SIG-M5 treated with dmso at 0.1 percent for 504 hours (cell line): ENCODE results near the gene DCAF7.

ENCODE experiments used
- DNase-seq: peaks from one replicate; lab custom pipeline; 2025; ENCODE audit not compliant: unreplicated experiment; lab: John Stamatoyannopoulos, UW

DCAF7 gene

DNA sequence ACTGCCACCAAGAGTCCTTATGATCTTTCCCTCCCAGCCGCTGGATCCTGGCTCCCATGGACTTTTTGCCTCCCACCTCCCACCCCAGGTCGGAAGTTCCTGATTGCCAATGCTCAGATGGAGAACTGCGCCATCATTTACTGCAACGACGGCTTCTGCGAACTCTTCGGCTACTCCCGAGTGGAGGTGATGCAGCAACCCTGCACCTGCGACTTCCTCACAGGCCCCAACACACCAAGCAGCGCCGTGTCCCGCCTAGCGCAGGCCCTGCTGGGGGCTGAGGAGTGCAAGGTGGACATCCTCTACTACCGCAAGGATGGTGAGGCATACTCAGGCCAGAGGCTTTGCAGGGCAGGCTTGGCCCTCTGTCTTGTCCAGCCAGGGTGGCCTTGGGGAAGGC, 26.2 kb upstream of the DCAF7 start:
- DNase-seq: no peak

- DNase-seq: no peak
Measured at GRCh38 chr17:63525190-63525946, 24.9 kb upstream of the DCAF7 start.

DNA sequence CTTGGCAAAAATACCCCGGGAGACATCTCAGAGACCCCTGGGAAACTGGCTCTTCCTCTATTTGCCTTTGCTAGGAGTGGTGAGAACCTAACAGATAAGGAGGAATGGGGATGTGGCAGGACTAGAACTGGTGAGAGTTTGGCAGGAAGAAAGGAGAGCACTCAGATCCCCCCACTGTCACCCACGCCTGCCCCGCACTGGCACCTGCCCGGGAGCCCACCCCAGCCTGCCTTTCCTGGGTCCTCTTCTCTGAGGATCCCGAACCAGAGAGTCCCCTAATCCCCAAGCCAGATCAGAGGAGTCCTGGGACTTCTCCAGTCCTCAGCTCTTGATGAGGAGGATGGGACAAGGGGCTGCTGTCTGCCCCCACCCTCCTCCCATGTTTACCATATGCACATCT, 23.4 kb upstream of the DCAF7 start:
- no peak for DNase-seq

DNA sequence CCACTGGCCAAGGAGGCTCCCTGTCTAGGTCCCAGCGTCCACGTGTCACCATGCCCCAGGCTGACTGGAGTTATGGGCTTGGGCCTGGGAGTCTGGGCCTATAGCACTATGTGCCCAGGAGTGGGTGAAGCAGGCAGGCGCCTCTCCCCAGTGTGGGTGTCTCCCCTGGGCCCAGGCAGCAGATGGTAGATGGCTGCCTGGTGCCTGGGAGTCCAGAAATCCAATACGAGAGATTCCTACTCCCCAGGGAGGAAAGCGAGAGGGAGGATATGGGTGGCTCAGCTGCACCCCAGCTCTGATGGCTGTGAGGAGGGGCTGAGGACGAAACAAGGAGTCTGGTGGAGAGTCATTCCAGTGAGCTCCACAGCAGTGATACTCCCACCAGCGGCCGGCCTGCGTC, 22.1 kb upstream of the DCAF7 start:
- DNase-seq: no peak

GRCh38 chr17:63529711-63530556, 20.3 kb upstream of the DCAF7 start:
- DNase-seq: no peak

DNA sequence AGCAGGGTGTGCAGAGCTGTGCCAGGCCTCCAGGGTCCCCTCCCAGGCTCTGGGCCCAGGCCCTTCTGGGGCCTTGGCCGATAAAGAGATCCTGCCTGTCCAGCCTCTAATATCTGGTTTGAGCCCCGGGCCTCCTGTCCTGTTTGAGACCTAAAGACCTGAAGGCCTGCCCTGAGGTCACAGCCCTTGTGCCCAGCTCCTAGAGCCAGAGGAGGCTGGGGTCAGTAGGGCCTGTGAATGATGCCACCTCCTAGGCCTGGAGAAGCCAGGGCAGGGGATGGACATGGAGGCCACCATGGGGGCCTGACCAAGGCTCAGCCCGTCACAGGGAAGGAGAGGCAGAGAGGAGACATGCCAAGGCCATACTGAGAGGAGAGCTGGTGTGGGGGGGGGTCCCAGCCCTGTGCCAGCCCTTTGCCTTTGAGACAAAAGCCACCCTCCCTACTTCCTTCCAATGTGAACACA, 19.7 kb upstream of the DCAF7 start:
- DNase-seq: no peak

DNA sequence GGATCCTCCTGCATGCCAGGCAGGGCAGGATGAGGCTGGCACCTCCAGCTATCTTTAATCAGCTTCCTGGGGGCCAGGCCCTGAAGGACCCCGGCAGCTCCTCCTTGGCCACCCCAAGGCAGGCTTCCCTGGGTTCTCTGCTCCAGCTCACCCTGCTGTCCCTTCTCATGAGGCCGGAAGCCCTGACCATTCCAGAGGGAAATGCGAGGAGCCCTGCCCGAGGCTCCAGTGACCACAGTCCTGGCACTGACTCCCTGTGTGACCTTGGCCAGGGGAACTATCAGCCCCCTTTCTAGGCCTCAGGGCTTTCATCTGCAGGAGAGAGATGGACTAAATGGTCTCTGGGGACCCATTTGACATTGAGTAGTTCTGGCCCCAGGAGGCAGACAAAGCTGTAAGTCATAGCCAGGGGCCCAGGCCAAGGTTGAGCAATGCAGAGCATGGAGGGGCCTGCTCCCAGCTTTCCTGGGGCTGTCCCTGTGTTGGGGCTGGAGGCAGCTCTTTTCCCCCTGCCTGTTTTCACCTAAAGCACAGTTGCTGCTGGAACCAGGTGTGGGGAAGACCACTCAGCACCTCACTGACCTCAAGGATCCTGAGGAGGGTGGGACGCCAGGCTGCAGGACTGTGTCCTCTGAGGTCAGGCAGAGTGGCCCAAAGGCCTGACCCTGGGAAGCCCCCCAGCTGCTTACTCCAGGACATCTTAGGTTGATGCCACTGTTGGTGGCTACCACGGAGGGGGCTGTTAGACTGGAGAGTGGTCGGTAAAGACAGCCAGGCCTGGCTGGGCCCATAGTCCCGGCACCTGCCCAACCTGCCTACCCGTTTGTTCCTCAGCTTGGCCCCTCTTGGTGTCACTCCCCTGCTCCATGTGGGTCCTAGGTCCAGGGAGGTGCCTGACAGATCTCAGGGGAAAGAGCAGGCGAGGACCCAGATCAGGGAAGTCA, 19.0 kb upstream of the DCAF7 start:
- no peak for DNase-seq

DNA sequence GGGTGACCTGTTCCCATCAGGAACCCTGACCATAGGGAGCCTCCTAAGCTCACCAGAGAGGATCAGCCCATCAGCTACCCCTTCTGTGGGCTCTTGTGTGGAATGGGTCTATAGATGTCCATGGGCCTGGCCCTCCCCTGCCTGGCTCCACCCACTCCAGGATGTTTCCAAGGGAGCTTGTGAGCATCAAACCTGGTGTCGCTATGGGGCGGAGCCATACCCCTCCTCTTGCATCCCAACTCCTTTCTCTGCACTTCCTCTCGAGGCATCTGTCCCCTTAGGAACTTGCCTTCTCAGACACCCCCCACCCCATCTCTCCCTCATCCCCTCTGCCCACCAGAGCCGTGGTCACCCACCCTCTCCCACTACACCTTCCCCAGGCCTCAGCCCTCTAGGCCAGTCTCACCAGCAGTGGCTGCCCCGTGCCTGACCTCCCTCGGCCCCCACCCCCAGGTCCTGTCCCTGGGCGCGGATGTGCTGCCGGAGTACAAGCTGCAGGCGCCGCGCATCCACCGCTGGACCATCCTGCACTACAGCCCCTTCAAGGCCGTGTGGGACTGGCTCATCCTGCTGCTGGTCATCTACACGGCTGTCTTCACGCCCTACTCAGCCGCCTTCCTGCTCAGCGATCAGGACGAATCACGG, 16.7 kb upstream of the DCAF7 start:
- no peak for DNase-seq

- no peak for DNase-seq
Measured at GRCh38 chr17:63534078-63534570, 16.2 kb upstream of the DCAF7 start.

DNA sequence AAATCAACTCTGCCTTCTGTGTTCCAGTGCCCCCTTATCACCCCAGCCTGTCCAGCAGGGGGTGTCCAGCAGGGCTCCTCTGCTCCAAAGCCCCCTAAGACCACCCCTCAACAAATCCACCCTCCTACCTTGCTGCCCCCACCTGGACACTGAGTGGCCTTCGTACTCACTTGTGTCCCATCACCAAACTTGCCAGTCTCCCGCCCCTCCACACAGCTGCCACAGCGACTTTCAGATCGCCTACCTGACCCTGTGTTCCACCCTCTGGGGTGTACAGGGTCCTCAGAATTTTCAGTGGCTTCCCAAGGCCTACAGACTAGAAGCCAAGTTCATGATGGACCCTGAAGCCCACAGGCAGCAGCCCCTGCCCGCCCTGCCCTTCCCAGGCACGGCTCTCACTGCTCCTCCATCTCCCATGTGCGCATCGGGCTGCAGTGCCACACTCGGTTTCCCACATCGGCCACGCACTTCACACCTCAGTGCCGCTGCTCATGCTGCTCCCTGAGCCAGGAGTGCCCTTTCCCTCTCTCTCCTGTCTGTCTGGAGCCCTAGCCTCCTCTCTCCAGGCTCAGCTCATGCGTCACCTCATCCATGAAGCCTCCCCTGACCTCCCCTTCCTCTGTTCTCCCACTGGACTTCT, 15.3 kb upstream of the DCAF7 start:
- DNase-seq: no peak

DNA sequence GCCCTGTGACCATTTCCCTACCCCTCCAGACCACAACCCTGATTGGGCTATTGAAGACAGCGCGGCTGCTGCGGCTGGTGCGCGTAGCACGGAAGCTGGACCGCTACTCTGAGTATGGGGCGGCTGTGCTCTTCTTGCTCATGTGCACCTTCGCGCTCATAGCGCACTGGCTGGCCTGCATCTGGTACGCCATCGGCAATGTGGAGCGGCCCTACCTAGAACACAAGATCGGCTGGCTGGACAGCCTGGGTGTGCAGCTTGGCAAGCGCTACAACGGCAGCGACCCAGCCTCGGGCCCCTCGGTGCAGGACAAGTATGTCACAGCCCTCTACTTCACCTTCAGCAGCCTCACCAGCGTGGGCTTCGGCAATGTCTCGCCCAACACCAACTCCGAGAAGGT, 14.6 kb upstream of the DCAF7 start:
- DNase-seq: no peak

- DNase-seq: no peak
Measured at GRCh38 chr17:63537001-63537400, 13.3 kb upstream of the DCAF7 start.

DNA sequence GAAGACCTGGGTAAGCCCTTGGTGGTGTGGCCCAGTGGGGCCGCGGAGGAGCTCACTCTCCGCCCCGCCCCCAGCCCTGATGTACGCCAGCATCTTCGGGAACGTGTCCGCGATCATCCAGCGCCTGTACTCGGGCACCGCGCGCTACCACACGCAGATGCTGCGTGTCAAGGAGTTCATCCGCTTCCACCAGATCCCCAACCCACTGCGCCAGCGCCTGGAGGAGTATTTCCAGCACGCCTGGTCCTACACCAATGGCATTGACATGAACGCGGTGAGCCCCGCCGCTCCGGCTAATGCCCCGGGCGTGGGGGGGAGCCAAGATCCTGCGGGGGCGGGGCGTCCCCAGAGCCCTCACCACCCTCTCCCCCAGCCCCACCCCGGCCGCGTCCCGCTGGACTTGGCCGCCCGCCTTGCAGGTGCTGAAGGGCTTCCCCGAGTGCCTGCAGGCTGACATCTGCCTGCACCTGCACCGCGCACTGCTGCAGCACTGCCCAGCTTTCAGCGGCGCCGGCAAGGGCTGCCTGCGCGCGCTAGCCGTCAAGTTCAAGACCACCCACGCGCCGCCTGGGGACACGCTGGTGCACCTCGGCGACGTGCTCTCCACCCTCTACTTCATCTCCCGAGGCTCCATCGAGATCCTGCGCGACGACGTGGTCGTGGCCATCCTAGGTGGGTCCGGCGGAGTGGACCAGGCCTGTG, 12.1 kb upstream of the DCAF7 start:
- no peak for DNase-seq

- no peak for DNase-seq
Measured at GRCh38 chr17:63538693-63539595, 11.3 kb upstream of the DCAF7 start.

- no peak for DNase-seq
Measured at GRCh38 chr17:63540590-63540989, 9.7 kb upstream of the DCAF7 start.

- DNase-seq: no peak
Measured at GRCh38 chr17:63542218-63542545, 8.1 kb upstream of the DCAF7 start.

DNA sequence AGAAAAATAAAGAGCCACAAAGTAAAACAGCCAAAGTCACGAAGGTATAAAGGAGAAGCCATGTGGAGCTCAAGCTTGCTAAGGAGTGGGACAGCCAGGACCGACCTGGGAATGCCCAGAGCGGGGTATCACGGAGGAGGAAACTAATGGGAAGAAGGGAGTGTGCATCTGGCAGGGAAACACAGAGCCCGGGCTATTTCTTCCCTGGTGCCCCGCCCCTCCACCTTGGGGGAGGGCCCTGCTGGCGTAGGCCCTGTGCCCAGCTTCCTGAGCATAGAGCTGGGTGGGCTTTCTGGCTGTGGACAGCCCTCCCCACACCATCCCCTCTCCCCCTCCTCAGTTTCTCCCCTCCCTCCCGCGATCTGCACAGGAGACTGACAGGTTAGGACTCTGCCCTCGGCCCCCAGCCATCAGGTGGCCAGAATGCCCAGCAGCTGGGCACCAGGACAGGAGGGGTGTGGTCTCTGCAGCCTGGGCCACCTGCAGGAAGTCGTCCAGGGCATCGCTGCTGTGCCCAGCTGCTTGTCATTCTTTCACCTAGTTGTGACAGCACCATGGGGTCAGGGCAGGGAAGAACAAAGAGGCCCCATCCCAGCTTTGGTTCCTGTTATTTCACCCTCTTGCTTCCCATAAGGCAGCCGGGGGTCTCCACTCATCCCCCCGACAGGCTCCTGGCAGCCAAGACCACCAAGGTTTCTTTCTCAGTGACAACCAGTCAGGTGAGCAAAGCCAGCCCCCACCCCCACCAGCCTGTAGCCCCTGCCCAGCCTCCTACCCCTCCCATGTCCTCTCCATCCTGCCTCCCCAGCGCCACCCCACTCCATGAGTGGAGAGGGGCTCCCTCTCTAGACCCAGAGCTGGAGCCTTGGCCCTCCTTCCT, 7.1 kb upstream of the DCAF7 start:
- DNase-seq: no peak
